ENCODE results near the gene ANTXR1. TPM values are rescaled to one million over a fixed set of nuclear protein-coding genes. Genes with fewer than 3 reads are reported as not detected.
"Not testable (repeated sequence)": the region's sequence is repeated elsewhere in the genome, so short reads cannot be mapped to it uniquely, and the experiment has no call there.

ANTXR1 gene
- total RNA-seq, 1 experiment from 2014 or later = 0.27 TPM

- no peaks in the 10 kb centered on the region for H3K9me3 Mint-ChIP-seq (ENCODE audit: unreplicated experiment)
- no peak overlapping the region for H3K27ac Mint-ChIP-seq (ENCODE audit: unreplicated experiment)
- CTCF ChIA-PET = no interaction called here
- peaks cover 1% of the 10 kb centered on the region; the same call in 1 of the 2 replicates for H3K27me3 ChIP-seq (replicated peaks; ENCODE audit: control insufficient read depth, insufficient read depth, low read length)
- intact Hi-C loops (cut with micrococcal nuclease; ENCODE audit: unreplicated experiment) = no loop called here
- H3K4me1 Mint-ChIP-seq (ENCODE audit: low read depth, unreplicated experiment) = no peaks in the 10 kb centered on the region
- no peak for TF ChIP-seq CTCF (IDR thresholded peaks at IDR 0.05; ENCODE audit: insufficient read depth in 1 of 2, low read depth in 1 of 2, low read length in 1 of 2, severe bottlenecking in 1 of 2, unreplicated experiment in 1 of 2)
- H3K4me1 ChIP-seq = 0 out of 2 replicates have a peak, but pooled peaks cover 4% of the 10 kb centered on the region
- H3K9me3 ChIP-seq = no peaks in the 10 kb centered on the region
- peaks cover 8% of the 10 kb centered on the region for H3K27me3 Mint-ChIP-seq (ENCODE audit: insufficient read depth, unreplicated experiment)
- H3K36me3 Mint-ChIP-seq (ENCODE audit: insufficient read depth, unreplicated experiment) = no peaks in the 10 kb centered on the region
- no peak overlapping the region for H3K4me3 Mint-ChIP-seq (ENCODE audit: unreplicated experiment)
- BruUV-seq (replicated peaks) = no TSS peak
- no peak for DNase-seq
- POLR2A ChIA-PET = no interaction called here
- H3K36me3 ChIP-seq (ENCODE audit: control insufficient read depth, insufficient read depth, low read length) = no peaks in the 10 kb centered on the region
- H3K4me3 ChIP-seq (ENCODE audit: low read depth, low read length) = no peak overlapping the region
Observed at GRCh38 chr2:69173706-69174105, 160.7 kb downstream of the ANTXR1 start.

GRCh38 chr2:69174211-69174610, 161.2 kb downstream of the ANTXR1 start:
- H3K27me3 Mint-ChIP-seq (ENCODE audit: insufficient read depth, unreplicated experiment); DNase-seq; H3K36me3 ChIP-seq (ENCODE audit: control insufficient read depth, insufficient read depth, low read length); H3K27ac Mint-ChIP-seq (ENCODE audit: unreplicated experiment); H3K36me3 Mint-ChIP-seq (ENCODE audit: insufficient read depth, unreplicated experiment); POLR2A ChIA-PET; H3K4me3 ChIP-seq (ENCODE audit: low read depth, low read length); H3K9me3 Mint-ChIP-seq (ENCODE audit: unreplicated experiment); intact Hi-C loops (cut with micrococcal nuclease; ENCODE audit: unreplicated experiment); H3K27me3 ChIP-seq (replicated peaks; ENCODE audit: control insufficient read depth, insufficient read depth, low read length); CTCF ChIA-PET; H3K4me1 ChIP-seq; H3K4me1 Mint-ChIP-seq (ENCODE audit: low read depth, unreplicated experiment); H3K4me3 Mint-ChIP-seq (ENCODE audit: unreplicated experiment); BruUV-seq (replicated peaks); H3K9me3 ChIP-seq: not testable (repeated sequence)

- BruUV-seq (replicated peaks) = no TSS peak
Observed at GRCh38 chr2:69175790-69176715, 163.1 kb downstream of the ANTXR1 start.

More at GRCh38 chr2:69175790-69176715, 163.1 kb downstream of the ANTXR1 start:
- no peak for DNase-seq
- Mint-ChIP-seq H3K4me3 (ENCODE audit: unreplicated experiment) (no peak overlapping the region), H3K4me1 (ENCODE audit: low read depth, unreplicated experiment) (no peaks in the 10 kb centered on the region), H3K27me3 (ENCODE audit: insufficient read depth, unreplicated experiment) (peaks cover 17% of the 10 kb centered on the region), H3K9me3 (ENCODE audit: unreplicated experiment) (no peaks in the 10 kb centered on the region), H3K36me3 (ENCODE audit: insufficient read depth, unreplicated experiment) (no peaks in the 10 kb centered on the region), H3K27ac (ENCODE audit: unreplicated experiment) (no peak overlapping the region)
- TF ChIP-seq CTCF (IDR thresholded peaks at IDR 0.05; ENCODE audit: insufficient read depth in 1 of 2, low read depth in 1 of 2, low read length in 1 of 2, severe bottlenecking in 1 of 2, unreplicated experiment in 1 of 2) = no peak
- H3K36me3 ChIP-seq (ENCODE audit: control insufficient read depth, insufficient read depth, low read length) = no peaks in the 10 kb centered on the region
- no peak overlapping the region for H3K4me3 ChIP-seq (ENCODE audit: low read depth, low read length)
- H3K4me1 ChIP-seq = 0 out of 2 replicates have a peak, but pooled peaks cover 4% of the 10 kb centered on the region
- no peaks in the 10 kb centered on the region for H3K27me3 ChIP-seq (replicated peaks; ENCODE audit: control insufficient read depth, insufficient read depth, low read length)
- ChIA-PET CTCF (no interaction called here), POLR2A (no interaction called here)
- H3K9me3 ChIP-seq = no peaks in the 10 kb centered on the region
- intact Hi-C loops (cut with micrococcal nuclease; ENCODE audit: unreplicated experiment) = no loop called here

All from Caco-2 (cell line).